Body of pancreas (tissue), 4 donors: Measurements from ENCODE around the gene TMEM243. TPM values are rescaled to one million over a fixed set of nuclear protein-coding genes. Genes with fewer than 3 reads are reported as not detected.
A peak's percentile ranks its signal among the peaks of the same experiment; 100 is the strongest.

Experiments
- ATAC-seq: fragments of 150-250 bp; one replicate; pipeline ENCODE4 v1.9.1; 2016
- DNase-seq, 4 donors: peaks; one replicate each; pipeline ENCODE4 v3.0.0-alpha.2; 2019
- H3K27ac ChIP-seq, 4 donors: fragments of 200-600 bp; sonication (generic); 1 replicate in 3 of 4; 2 replicates in 1 of 4; pipeline versions ENCODE4 v1.5.1 to v1.6.1; 2016 to 2019; ENCODE audit warnings: mild to moderate bottlenecking in 1 of 4, mixed read lengths in 1 of 4, moderate library complexity in 1 of 4
- H3K27me3 ChIP-seq, 2 donors: fragments of 200-600 bp; sonication (generic); one replicate each; pipeline ENCODE4 v1.6.0; 2016; ENCODE audit warnings: mild to moderate bottlenecking in 1 of 2
- H3K36me3 ChIP-seq, 2 donors: fragments of 200-600 bp; sonication (generic); replicated peaks in 1 of 2; 2 replicates each; pipeline ENCODE4 v1.5.1; 2016; ENCODE audit warnings: low read depth in 2 of 2; ENCODE audit not compliant: insufficient read depth in 1 of 2
- H3K4me1 ChIP-seq: fragments of 200-600 bp; sonication (generic); one replicate; pipeline ENCODE4 v1.6.0; 2016
- H3K4me3 ChIP-seq, 2 donors: fragments of 200-600 bp; sonication (generic); 1 replicate in 1 of 2; 2 replicates in 1 of 2; pipeline ENCODE4 v1.5.1; 2016 to 2019
- H3K9me3 ChIP-seq, 3 donors: fragments of 200-600 bp; sonication (generic); 1 replicate in 2 of 3; 2 replicates in 1 of 3; pipeline ENCODE4 v1.5.1; 2016
- CTCF ChIP-seq, 7 experiments: fragments of 450-650 bp in 4 of 7; fragments of 200-600 bp in 3 of 7; sonication (generic) in 3 of 7; IDR thresholded peaks; one replicate each; pipeline ENCODE4 v1.5.1; 2016 to 2019; ENCODE audit warnings: antibody characterized with exemption in 7 of 7
- POLR2A ChIP-seq, 3 donors: fragments of 450-650 bp; IDR thresholded peaks; one replicate each; pipeline ENCODE4 v1.6.1; 2016; ENCODE audit warnings: antibody characterized with exemption in 3 of 3, mild to moderate bottlenecking in 2 of 3
- WGBS, 2 donors: methylation state at CpG; one replicate each; pipeline ENCODE4 v1.1.5; 2017; 5-methylcytosine and 5-hydroxymethylcytosine counted together
- intact Hi-C: fragments of 100-400 bp; cut with DNase I; formaldehyde crosslinking; loops from one replicate; pipeline ENCODE4 v1.15.1; 2023
- total RNA-seq, 2 donors: library from RNA; depleted of rRNA; stranded (reverse); fragments of >200 nt; gene quantifications; one replicate each; pipeline ENCODE4 v1.1.0, GENCODE V29; 2016

The TMEM243 gene
- total RNA-seq, 2 donors from 2014 or later = 36.6 to 43.8 TPM

GRCh38 chr7:87217983-87218653, 1.4 kb downstream of the TMEM243 start:
- no peaks in the 10 kb centered on the region for H3K36me3 ChIP-seq
- no peaks in the 10 kb centered on the region for H3K27me3 ChIP-seq
- H3K4me1 ChIP-seq = peaks cover 38% of the 10 kb centered on the region
- TF ChIP-seq CTCF (IDR thresholded peaks at IDR 0.05) = no peak
- TF ChIP-seq POLR2A (IDR thresholded peaks at IDR 0.05) = no peak
- DNase-seq = peak in 1 of 4 donors; percentile 35
- H3K9me3 ChIP-seq = no peaks in the 10 kb centered on the region
- no peak for ATAC-seq
- intact Hi-C loops = loop anchor here (10.0 kb wide), 1 partner anchor 53 kb away; no protein-coding TSS in a partner anchor
- H3K4me3 ChIP-seq = no peak overlapping the region
- 43 to 49% methylated on average over 9 of the region's 9 CpGs for WGBS, 2 donors
- peak overlapping the region in 3 of 4 donors; percentile 78 to 91 (median 88) for H3K27ac ChIP-seq

GRCh38 chr7:87216701-87217508, 2.6 kb downstream of the TMEM243 start:
- Histone ChIP-seq H3K4me1 (peaks cover 47% of the 10 kb centered on the region), H3K27me3 (no peaks in the 10 kb centered on the region), H3K4me3 (no peak overlapping the region), H3K36me3 (no peaks in the 10 kb centered on the region), H3K27ac (peak overlapping the region in 2 of 4 donors; percentile 43 to 45), H3K9me3 (no peaks in the 10 kb centered on the region)
- ATAC-seq = no peak
- no peak for DNase-seq
- TF ChIP-seq POLR2A (IDR thresholded peaks at IDR 0.05) (no peak), CTCF (IDR thresholded peaks at IDR 0.05) (no peak)
- intact Hi-C loops = loop anchor here (10.0 kb wide), 1 partner anchor 52 kb away; no protein-coding TSS in a partner anchor
- WGBS, 2 donors = 48 to 59% methylated on average over 5 of the region's 5 CpGs

GRCh38 chr7:87215046-87215445, 4.5 kb downstream of the TMEM243 start:
- 97 to 98% methylated on average over 3 of the region's 3 CpGs for WGBS, 2 donors
- Histone ChIP-seq H3K27ac (no peak overlapping the region), H3K9me3 (no peaks in the 10 kb centered on the region), H3K4me3 (no peak overlapping the region), H3K4me1 (peaks cover 34% of the 10 kb centered on the region), H3K36me3 (no peaks in the 10 kb centered on the region), H3K27me3 (no peaks in the 10 kb centered on the region)
- DNase-seq (no peak), ATAC-seq (no peak)
- TF ChIP-seq CTCF (IDR thresholded peaks at IDR 0.05) (no peak), POLR2A (IDR thresholded peaks at IDR 0.05) (no peak)
- intact Hi-C loops = loop anchor here (10.0 kb wide), 1 partner anchor 50 kb away; no protein-coding TSS in a partner anchor

GRCh38 chr7:87213811-87214210, 5.7 kb downstream of the TMEM243 start:
- WGBS, 2 donors = 72 to 75% methylated on average over 2 of the region's 2 CpGs
- no peak overlapping the region for H3K4me3 ChIP-seq
- ATAC-seq = no peak
- peaks cover 34% of the 10 kb centered on the region for H3K4me1 ChIP-seq
- no peak overlapping the region for H3K27ac ChIP-seq
- no peaks in the 10 kb centered on the region for H3K27me3 ChIP-seq
- TF ChIP-seq POLR2A (IDR thresholded peaks at IDR 0.05) (no peak), CTCF (IDR thresholded peaks at IDR 0.05) (no peak)
- intact Hi-C loops = loop anchor here (10.0 kb wide), 1 partner anchor 49 kb away; no protein-coding TSS in a partner anchor
- H3K36me3 ChIP-seq = no peaks in the 10 kb centered on the region
- no peaks in the 10 kb centered on the region for H3K9me3 ChIP-seq
- DNase-seq = no peak
